Measurements from ENCODE around the gene DIAPH2.

The DIAPH2 gene

GRCh38 chrX:97065973-97066372, 381.3 kb downstream of the DIAPH2 start:
- no peak for DNase-seq

- no peak for DNase-seq
Observed at GRCh38 chrX:97066381-97066780, 381.7 kb downstream of the DIAPH2 start.

- DNase-seq = no peak
Observed at GRCh38 chrX:97070346-97070745, 385.7 kb downstream of the DIAPH2 start.

- no peak for DNase-seq
Observed at GRCh38 chrX:97074400-97074799, 389.8 kb downstream of the DIAPH2 start.

GRCh38 chrX:97089116-97089515, 404.5 kb downstream of the DIAPH2 start:
- DNase-seq = no peak

GRCh38 chrX:97096385-97096784, 411.7 kb downstream of the DIAPH2 start:
- no peak for DNase-seq

- no peak for DNase-seq
Observed at GRCh38 chrX:97102938-97103337, 418.3 kb downstream of the DIAPH2 start.

GRCh38 chrX:97109730-97110129, 425.1 kb downstream of the DIAPH2 start:
- no peak for DNase-seq

GRCh38 chrX:97117572-97117971, 432.9 kb downstream of the DIAPH2 start:
- DNase-seq = no peak

- no peak for DNase-seq
Observed at GRCh38 chrX:97119474-97120109, 434.9 kb downstream of the DIAPH2 start.

GRCh38 chrX:97123001-97123400, 438.4 kb downstream of the DIAPH2 start:
- DNase-seq = no peak

GRCh38 chrX:97126020-97126419, 441.4 kb downstream of the DIAPH2 start:
- no peak for DNase-seq

GRCh38 chrX:97132664-97133415, 448.2 kb downstream of the DIAPH2 start:
- DNase-seq = no peak

GRCh38 chrX:97145934-97146333, 461.3 kb downstream of the DIAPH2 start:
- DNase-seq = no peak

GRCh38 chrX:97155816-97156215, 471.2 kb downstream of the DIAPH2 start:
- no peak for DNase-seq

- DNase-seq = no peak
Observed at GRCh38 chrX:97158269-97158668, 473.6 kb downstream of the DIAPH2 start.

- DNase-seq = no peak
Observed at GRCh38 chrX:97159916-97160800, 475.5 kb downstream of the DIAPH2 start.

GRCh38 chrX:97167333-97167732, 482.7 kb downstream of the DIAPH2 start:
- no peak for DNase-seq

GRCh38 chrX:97168646-97169045, 484.0 kb downstream of the DIAPH2 start:
- DNase-seq = no peak

GRCh38 chrX:97175147-97175546, 490.5 kb downstream of the DIAPH2 start:
- no peak for DNase-seq

- DNase-seq = no peak
Observed at GRCh38 chrX:97189668-97190067, 505.0 kb downstream of the DIAPH2 start.

GRCh38 chrX:97199501-97199900, 514.9 kb downstream of the DIAPH2 start:
- no peak for DNase-seq

- no peak for DNase-seq
Observed at GRCh38 chrX:97200454-97200853, 515.8 kb downstream of the DIAPH2 start.

GRCh38 chrX:97210501-97210900, 525.9 kb downstream of the DIAPH2 start:
- no peak for DNase-seq

Data from NCI-H524 treated with DMSO at 0.1 percent for 48 hours (cell line).